ENCODE measurements around the gene TXNRD1.

Gene TXNRD1

DNA sequence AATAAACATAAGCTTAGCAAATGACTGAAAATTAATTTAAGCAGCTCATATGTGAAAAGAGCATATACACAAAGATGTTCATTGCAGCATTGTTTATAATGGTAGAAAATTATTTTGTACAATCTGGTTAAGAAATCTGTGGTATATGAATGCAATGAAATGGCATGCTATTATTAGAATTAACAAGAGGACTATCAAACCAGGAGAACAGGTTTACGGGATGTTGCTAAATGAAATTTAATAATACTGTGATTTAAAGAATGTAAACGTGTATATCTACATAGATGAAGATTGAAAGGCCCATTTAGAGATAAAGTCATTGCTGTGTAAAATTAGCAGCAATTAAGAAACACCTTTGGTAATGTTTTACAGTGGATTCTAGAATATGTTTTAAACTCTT lies 158.5 kb downstream of the TXNRD1 start:
- Histone ChIP-seq H3K9ac (ENCODE audit: low read length) (no peak overlapping the region), H4K20me1 (ENCODE audit: insufficient read depth, low read length) (no peaks in the 10 kb centered on the region), H3K4me3 (ENCODE audit: low read length) (no peak overlapping the region), H3K9me3 (ENCODE audit: insufficient read depth, low read length) (peaks cover 6% of the 10 kb centered on the region; the same call in 1 of the 2 replicates), H2AFZ (ENCODE audit: low read depth, low read length) (no peak overlapping the region), H3K27me3 (ENCODE audit: low read depth, low read length) (no peaks in the 10 kb centered on the region), H3K4me2 (ENCODE audit: low read length) (no peak overlapping the region), H3K36me3 (replicated peaks; ENCODE audit: low read depth, low read length) (no peaks in the 10 kb centered on the region), H3K79me2 (ENCODE audit: low read length) (no peaks in the 10 kb centered on the region), H3K4me1 (ENCODE audit: low read length) (no peaks in the 10 kb centered on the region), H3K27ac (ENCODE audit: low read length) (no peak overlapping the region)
- no peak for TF ChIP-seq EZH2phosphoT487 (IDR thresholded peaks at IDR 0.05; ENCODE audit: low read depth)
- TF ChIP-seq, protein P1, sequence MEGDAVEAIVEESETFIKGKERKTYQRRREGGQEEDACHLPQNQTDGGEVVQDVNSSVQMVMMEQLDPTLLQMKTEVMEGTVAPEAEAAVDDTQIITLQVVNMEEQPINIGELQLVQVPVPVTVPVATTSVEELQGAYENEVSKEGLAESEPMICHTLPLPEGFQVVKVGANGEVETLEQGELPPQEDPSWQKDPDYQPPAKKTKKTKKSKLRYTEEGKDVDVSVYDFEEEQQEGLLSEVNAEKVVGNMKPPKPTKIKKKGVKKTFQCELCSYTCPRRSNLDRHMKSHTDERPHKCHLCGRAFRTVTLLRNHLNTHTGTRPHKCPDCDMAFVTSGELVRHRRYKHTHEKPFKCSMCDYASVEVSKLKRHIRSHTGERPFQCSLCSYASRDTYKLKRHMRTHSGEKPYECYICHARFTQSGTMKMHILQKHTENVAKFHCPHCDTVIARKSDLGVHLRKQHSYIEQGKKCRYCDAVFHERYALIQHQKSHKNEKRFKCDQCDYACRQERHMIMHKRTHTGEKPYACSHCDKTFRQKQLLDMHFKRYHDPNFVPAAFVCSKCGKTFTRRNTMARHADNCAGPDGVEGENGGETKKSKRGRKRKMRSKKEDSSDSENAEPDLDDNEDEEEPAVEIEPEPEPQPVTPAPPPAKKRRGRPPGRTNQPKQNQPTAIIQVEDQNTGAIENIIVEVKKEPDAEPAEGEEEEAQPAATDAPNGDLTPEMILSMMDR (IDR thresholded peaks at IDR 0.05; ENCODE audit: low read depth, low read length), result no peak

GRCh38 chr12:104374806-104375205 lies 159.2 kb downstream of the TXNRD1 start:
- Histone ChIP-seq H3K9me3 (ENCODE audit: insufficient read depth, low read length) (no peaks in the 10 kb centered on the region), H4K20me1 (ENCODE audit: insufficient read depth, low read length) (no peaks in the 10 kb centered on the region), H3K79me2 (ENCODE audit: low read length) (no peaks in the 10 kb centered on the region), H3K4me2 (ENCODE audit: low read length) (no peak overlapping the region), H3K36me3 (replicated peaks; ENCODE audit: low read depth, low read length) (no peaks in the 10 kb centered on the region), H3K27ac (ENCODE audit: low read length) (no peak overlapping the region), H3K9ac (ENCODE audit: low read length) (no peak overlapping the region), H3K4me3 (ENCODE audit: low read length) (no peak overlapping the region), H2AFZ (ENCODE audit: low read depth, low read length) (no peak overlapping the region), H3K27me3 (ENCODE audit: low read depth, low read length) (no peaks in the 10 kb centered on the region), H3K4me1 (ENCODE audit: low read length) (no peaks in the 10 kb centered on the region)
- no peak for TF ChIP-seq EZH2phosphoT487 (IDR thresholded peaks at IDR 0.05; ENCODE audit: low read depth)

GRCh38 chr12:104375775-104376174 lies 160.2 kb downstream of the TXNRD1 start:
- H3K27ac ChIP-seq (ENCODE audit: low read length), result no peak overlapping the region
- no peak for TF ChIP-seq EZH2phosphoT487 (IDR thresholded peaks at IDR 0.05; ENCODE audit: low read depth)
- TF ChIP-seq, protein P1 (IDR thresholded peaks at IDR 0.05; ENCODE audit: low read depth, low read length), result no peak
- no peaks in the 10 kb centered on the region for H3K4me1 ChIP-seq (ENCODE audit: low read length)
- H3K4me3 ChIP-seq (ENCODE audit: low read length), result no peak overlapping the region
- no peaks in the 10 kb centered on the region for H3K79me2 ChIP-seq (ENCODE audit: low read length)
- no peak overlapping the region for H2AFZ ChIP-seq (ENCODE audit: low read depth, low read length)
- H3K4me2 ChIP-seq (ENCODE audit: low read length), result no peak overlapping the region
- no peaks in the 10 kb centered on the region for H3K9me3 ChIP-seq (ENCODE audit: insufficient read depth, low read length)
- H4K20me1 ChIP-seq (ENCODE audit: insufficient read depth, low read length), result no peaks in the 10 kb centered on the region
- H3K27me3 ChIP-seq (ENCODE audit: low read depth, low read length), result no peaks in the 10 kb centered on the region
- H3K36me3 ChIP-seq (replicated peaks; ENCODE audit: low read depth, low read length), result no peaks in the 10 kb centered on the region
- no peak overlapping the region for H3K9ac ChIP-seq (ENCODE audit: low read length)

GRCh38 chr12:104376650-104377513 lies 161.3 kb downstream of the TXNRD1 start:
- Histone ChIP-seq H3K36me3 (replicated peaks; ENCODE audit: low read depth, low read length) (no peaks in the 10 kb centered on the region), H3K9ac (ENCODE audit: low read length) (no peak overlapping the region), H3K79me2 (ENCODE audit: low read length) (no peaks in the 10 kb centered on the region), H3K27me3 (ENCODE audit: low read depth, low read length) (0 out of 2 replicates have a peak, but pooled peaks cover 2% of the 10 kb centered on the region), H3K4me3 (ENCODE audit: low read length) (no peak overlapping the region), H2AFZ (ENCODE audit: low read depth, low read length) (no peak overlapping the region), H3K4me2 (ENCODE audit: low read length) (no peak overlapping the region), H3K4me1 (ENCODE audit: low read length) (0 out of 2 replicates have a peak, but pooled peaks cover 2% of the 10 kb centered on the region), H4K20me1 (ENCODE audit: insufficient read depth, low read length) (no peaks in the 10 kb centered on the region), H3K27ac (ENCODE audit: low read length) (no peak overlapping the region), H3K9me3 (ENCODE audit: insufficient read depth, low read length) (no peaks in the 10 kb centered on the region)
- no peak for TF ChIP-seq EZH2phosphoT487 (IDR thresholded peaks at IDR 0.05; ENCODE audit: low read depth)
- TF ChIP-seq, protein P1 (IDR thresholded peaks at IDR 0.05; ENCODE audit: low read depth, low read length), result no peak

All from OCI-LY3 (cell line).